Osteocyte (in vitro differentiated cells): ENCODE results near the gene APOOL. TPM values are rescaled to one million over a fixed set of nuclear protein-coding genes. Genes with fewer than 3 reads are reported as not detected.

Experiments used
- DNase-seq: peaks from one replicate; pipeline ENCODE4 v3.0.0; 2021; ENCODE audit warnings: mixed read lengths; ENCODE audit not compliant: unreplicated experiment; ENCODE audit errors: extremely low spot score
- H3K27ac Mint-ChIP-seq: one replicate; pipeline ENCODE4 v1.8.0; 2021; ENCODE audit warnings: mild to moderate bottlenecking, mixed read lengths; ENCODE audit not compliant: unreplicated experiment
- H3K27me3 Mint-ChIP-seq: one replicate; pipeline ENCODE4 v1.8.0; 2021; ENCODE audit warnings: mixed read lengths; ENCODE audit not compliant: unreplicated experiment
- H3K36me3 Mint-ChIP-seq: one replicate; pipeline ENCODE4 v1.8.0; 2021; ENCODE audit warnings: mixed read lengths; ENCODE audit not compliant: unreplicated experiment
- H3K4me1 Mint-ChIP-seq: one replicate; pipeline ENCODE4 v1.8.0; 2021; ENCODE audit warnings: mixed read lengths; ENCODE audit not compliant: unreplicated experiment
- H3K4me3 Mint-ChIP-seq: one replicate; pipeline ENCODE4 v1.8.0; 2021; ENCODE audit warnings: mild to moderate bottlenecking, moderate library complexity, mixed read lengths; ENCODE audit not compliant: unreplicated experiment
- H3K9me3 Mint-ChIP-seq: one replicate; pipeline ENCODE4 v1.8.0; 2021; ENCODE audit warnings: mixed read lengths; ENCODE audit not compliant: unreplicated experiment
- total RNA-seq: library from RNA; stranded (reverse); gene quantifications from 2 replicates; pipeline ENCODE4 v1.2.1, GENCODE V29; 2021
- TF ChIP-seq, protein P1 (sequence below): fragments of 200-600 bp; sonication (generic); IDR thresholded peaks from 2 replicates; pipeline ENCODE4 v1.5.0; 2021; ENCODE audit warnings: antibody characterized with exemption, mild to moderate bottlenecking, moderate library complexity

APOOL gene
- total RNA-seq, 1 donor from 2014 or later, result 19.7 TPM

DNA sequence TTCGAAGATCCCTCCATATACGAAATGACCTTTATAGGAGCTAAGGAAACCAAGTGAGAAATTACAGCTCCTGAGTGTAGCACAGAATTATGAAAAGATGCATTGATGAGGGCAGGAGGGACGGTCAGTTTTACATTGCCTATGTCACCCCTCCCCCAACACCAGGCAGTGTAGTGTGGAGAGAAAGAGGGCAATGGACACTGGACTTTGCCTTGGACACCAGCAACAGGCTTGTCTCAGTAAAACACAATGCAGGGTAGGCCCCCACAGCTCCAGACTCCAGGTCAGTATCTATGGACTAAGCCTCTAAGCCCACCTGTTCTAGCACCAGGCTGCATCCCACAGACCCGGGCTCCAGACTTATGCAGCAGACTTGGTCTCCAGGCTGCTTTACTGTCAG is 16.5 kb downstream of the APOOL start:
- H3K4me3 Mint-ChIP-seq, result no peak overlapping the region
- H3K27ac Mint-ChIP-seq, result no peak overlapping the region
- peaks cover 16% of the 10 kb centered on the region for H3K9me3 Mint-ChIP-seq
- DNase-seq, result no peak
- H3K4me1 Mint-ChIP-seq, result peaks cover 15% of the 10 kb centered on the region
- H3K36me3 Mint-ChIP-seq, result peaks cover 9% of the 10 kb centered on the region
- H3K27me3 Mint-ChIP-seq, result no peaks in the 10 kb centered on the region
- TF ChIP-seq, protein P1, sequence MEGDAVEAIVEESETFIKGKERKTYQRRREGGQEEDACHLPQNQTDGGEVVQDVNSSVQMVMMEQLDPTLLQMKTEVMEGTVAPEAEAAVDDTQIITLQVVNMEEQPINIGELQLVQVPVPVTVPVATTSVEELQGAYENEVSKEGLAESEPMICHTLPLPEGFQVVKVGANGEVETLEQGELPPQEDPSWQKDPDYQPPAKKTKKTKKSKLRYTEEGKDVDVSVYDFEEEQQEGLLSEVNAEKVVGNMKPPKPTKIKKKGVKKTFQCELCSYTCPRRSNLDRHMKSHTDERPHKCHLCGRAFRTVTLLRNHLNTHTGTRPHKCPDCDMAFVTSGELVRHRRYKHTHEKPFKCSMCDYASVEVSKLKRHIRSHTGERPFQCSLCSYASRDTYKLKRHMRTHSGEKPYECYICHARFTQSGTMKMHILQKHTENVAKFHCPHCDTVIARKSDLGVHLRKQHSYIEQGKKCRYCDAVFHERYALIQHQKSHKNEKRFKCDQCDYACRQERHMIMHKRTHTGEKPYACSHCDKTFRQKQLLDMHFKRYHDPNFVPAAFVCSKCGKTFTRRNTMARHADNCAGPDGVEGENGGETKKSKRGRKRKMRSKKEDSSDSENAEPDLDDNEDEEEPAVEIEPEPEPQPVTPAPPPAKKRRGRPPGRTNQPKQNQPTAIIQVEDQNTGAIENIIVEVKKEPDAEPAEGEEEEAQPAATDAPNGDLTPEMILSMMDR, result no peak

DNA sequence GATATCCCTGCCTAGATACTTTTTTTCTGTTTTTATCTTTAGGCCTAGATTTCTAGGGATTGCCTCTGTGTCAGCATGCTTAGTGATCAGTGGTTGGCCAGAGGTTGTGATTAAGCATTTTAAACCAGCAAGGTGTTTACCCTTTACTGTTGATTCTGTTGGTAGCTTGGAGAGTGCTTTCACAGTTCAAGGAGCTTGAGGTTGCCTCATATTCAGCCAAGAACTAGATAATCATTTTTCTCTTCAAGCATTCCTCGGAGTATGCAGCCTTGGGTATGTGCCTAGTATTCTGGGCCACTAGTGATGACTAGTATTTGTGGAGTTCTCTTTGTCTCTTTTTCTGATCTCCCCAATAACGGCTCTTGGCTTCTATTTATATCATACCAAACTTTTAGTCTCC is 20.4 kb downstream of the APOOL start:
- Mint-ChIP-seq H3K4me1 (no peaks in the 10 kb centered on the region), H3K27ac (no peak overlapping the region), H3K9me3 (peaks cover 8% of the 10 kb centered on the region), H3K36me3 (peaks cover under 1% of the 10 kb centered on the region), H3K27me3 (no peaks in the 10 kb centered on the region), H3K4me3 (no peak overlapping the region)
- DNase-seq, result no peak
- TF ChIP-seq, protein P1, result no peak

DNA sequence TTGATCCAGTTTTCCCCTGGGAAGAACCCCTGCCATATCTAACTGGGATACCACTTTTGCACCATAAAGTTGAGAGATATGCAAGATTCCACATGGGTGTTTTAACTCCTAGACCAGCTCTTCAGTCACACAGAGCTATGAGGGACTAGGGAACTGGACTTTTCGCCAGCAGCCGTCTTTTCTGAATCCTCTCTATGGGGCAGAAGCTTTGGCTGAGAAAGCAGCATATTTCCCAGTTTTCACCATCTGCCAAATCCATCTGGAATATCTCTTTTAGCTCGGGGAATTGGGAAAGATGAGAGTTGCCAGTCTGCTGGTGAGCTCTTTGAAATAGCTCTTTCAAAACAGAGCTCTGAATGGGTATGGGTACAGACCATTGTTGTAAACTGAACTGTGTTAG is 20.9 kb downstream of the APOOL start:
- no peak for DNase-seq
- H3K27me3 Mint-ChIP-seq, result no peaks in the 10 kb centered on the region
- H3K27ac Mint-ChIP-seq, result no peak overlapping the region
- H3K9me3 Mint-ChIP-seq, result peaks cover 7% of the 10 kb centered on the region
- TF ChIP-seq, protein P1, result no peak
- no peaks in the 10 kb centered on the region for H3K36me3 Mint-ChIP-seq
- H3K4me1 Mint-ChIP-seq, result no peaks in the 10 kb centered on the region
- H3K4me3 Mint-ChIP-seq, result no peak overlapping the region

DNA sequence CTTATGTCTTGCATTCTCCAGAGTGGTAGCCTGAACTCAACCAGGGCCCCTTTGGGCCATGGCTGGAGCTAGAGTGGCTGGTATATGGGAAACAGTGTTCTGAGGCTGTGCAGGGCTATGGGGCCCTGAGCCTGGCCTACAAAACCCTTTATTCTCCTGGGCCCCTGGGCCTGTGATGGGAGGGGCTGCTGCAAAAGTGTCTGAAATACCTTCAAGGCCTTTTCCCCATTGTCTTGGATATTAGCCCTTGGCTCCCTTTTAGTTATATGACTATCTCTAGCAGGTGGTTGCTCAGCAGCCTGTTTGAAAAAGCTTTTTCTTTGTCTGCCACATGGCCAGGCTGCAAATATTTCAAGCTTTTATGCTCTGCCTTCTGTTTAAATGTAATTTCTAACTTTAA is 22.5 kb downstream of the APOOL start:
- Mint-ChIP-seq H3K27me3 (no peaks in the 10 kb centered on the region), H3K36me3 (no peaks in the 10 kb centered on the region), H3K4me1 (no peaks in the 10 kb centered on the region), H3K9me3 (peaks cover 7% of the 10 kb centered on the region), H3K4me3 (no peak overlapping the region), H3K27ac (no peak overlapping the region)
- TF ChIP-seq, protein P1, result no peak
- no peak for DNase-seq

DNA sequence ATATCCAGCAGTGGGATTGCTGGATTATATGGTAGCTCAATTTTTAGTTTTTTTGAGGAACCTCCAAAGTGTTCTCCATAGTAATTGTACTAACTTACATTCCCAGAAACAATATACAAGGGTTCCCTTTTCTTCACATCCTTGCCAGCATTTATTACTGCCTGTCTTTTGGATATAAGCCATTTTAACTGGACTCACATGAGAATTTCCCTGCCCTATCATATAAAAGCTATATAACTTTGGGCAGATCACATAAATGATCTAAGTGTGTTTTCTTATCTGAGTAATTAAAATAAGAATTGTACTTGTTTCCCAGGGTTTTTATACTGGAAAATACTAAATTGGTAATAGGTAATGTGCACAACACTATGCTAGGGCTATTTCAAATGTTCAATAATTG is 25.4 kb downstream of the APOOL start:
- Mint-ChIP-seq H3K4me3 (no peak overlapping the region), H3K27me3 (no peaks in the 10 kb centered on the region), H3K27ac (no peak overlapping the region), H3K36me3 (no peaks in the 10 kb centered on the region), H3K4me1 (no peaks in the 10 kb centered on the region), H3K9me3 (peaks cover 3% of the 10 kb centered on the region)
- DNase-seq, result no peak
- TF ChIP-seq, protein P1, result no peak
